Measurements from ENCODE around the gene HOXC4.
"Not testable (repeated sequence)": the region's sequence is repeated elsewhere in the genome, so short reads cannot be mapped to it uniquely, and the experiment has no call there.

DNA sequence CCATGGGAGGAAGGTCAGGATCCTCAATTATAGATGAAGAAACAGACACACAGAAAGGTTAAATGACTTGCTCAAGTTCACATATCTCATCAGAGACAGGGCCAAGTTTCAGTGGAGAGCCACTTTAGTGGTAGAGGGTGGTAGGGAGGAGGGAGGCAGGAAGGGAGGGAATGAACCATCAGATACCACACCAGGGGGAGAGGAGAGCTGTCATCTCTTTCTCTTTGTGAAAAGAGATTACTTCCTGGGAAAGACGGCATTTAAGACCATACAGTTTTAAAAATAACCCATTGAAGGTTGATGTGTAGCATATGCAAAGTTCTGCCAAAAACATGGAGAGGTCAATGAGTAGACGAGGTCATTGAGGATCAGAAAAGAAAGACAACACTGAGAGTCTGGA, 39.3 kb downstream of the HOXC4 start:
- TF ChIP-seq POLR2A (IDR thresholded peaks at IDR 0.05; ENCODE audit: low read depth, low read length); MYC (IDR thresholded peaks at IDR 0.05; ENCODE audit: insufficient read depth, insufficient read length, insufficient replicate concordance, low read length, severe bottlenecking); SIN3A (IDR thresholded peaks at IDR 0.05; ENCODE audit: low read depth, low read length): not testable (repeated sequence)
- TF ChIP-seq, protein P1, sequence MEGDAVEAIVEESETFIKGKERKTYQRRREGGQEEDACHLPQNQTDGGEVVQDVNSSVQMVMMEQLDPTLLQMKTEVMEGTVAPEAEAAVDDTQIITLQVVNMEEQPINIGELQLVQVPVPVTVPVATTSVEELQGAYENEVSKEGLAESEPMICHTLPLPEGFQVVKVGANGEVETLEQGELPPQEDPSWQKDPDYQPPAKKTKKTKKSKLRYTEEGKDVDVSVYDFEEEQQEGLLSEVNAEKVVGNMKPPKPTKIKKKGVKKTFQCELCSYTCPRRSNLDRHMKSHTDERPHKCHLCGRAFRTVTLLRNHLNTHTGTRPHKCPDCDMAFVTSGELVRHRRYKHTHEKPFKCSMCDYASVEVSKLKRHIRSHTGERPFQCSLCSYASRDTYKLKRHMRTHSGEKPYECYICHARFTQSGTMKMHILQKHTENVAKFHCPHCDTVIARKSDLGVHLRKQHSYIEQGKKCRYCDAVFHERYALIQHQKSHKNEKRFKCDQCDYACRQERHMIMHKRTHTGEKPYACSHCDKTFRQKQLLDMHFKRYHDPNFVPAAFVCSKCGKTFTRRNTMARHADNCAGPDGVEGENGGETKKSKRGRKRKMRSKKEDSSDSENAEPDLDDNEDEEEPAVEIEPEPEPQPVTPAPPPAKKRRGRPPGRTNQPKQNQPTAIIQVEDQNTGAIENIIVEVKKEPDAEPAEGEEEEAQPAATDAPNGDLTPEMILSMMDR (IDR thresholded peaks at IDR 0.05 in 2 of 3, conservative IDR thresholded peaks at IDR 0.05 in 1 of 3; ENCODE audit: control insufficient read depth in 2 of 3, extremely low read depth in 1 of 3, insufficient read depth in 1 of 3, low read depth in 3 of 3, low read length in 3 of 3) = not testable (repeated sequence)
- TF ChIP-seq, protein P2, sequence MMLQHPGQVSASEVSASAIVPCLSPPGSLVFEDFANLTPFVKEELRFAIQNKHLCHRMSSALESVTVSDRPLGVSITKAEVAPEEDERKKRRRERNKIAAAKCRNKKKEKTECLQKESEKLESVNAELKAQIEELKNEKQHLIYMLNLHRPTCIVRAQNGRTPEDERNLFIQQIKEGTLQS (IDR thresholded peaks at IDR 0.05; ENCODE audit: borderline replicate concordance, extremely low read depth, low read depth, low read length) = not testable (repeated sequence)

All from GM12878 (cell line).